COR-L47 (cell line): ENCODE measurements around the gene JAG2.

Source experiments
- DNase-seq: peaks from one replicate; lab custom pipeline; 2025; lab: John Stamatoyannopoulos, UW

The JAG2 gene

DNA sequence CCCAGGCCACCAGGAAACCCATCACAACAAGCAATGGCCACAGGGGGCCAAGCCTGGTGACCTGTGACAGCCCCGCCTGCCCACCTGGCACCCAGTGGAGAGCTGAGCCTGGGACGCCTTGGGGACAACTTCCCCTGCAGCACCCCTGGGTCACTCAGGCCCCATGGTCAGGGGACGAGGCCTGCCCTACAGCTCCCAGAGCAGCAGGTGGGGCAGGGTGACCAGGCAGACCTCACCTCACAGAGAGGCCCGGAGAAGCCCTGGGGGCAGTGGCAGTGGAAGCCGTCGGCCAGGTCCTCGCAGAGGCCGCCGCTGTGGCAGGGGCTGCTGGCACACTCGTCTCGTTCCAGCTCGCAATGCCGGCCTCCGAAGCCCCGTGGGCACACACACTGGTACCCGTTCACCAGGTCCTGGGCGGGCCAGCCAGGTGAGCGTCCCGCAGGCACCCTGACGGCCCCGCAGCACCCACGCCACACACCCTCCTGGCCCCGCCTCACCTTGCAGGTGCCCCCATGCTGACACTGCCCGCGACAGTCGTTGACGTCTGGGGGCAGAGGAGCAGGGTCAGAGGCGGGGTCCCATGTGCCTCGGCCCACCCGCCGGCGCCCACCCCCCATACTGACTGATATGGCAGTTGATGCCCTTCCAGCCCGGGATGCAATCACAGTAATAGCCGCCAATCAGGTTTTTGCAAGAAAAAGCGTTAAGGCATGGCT lies 18.1 kb downstream of the JAG2 start:
- no peak for DNase-seq

DNA sequence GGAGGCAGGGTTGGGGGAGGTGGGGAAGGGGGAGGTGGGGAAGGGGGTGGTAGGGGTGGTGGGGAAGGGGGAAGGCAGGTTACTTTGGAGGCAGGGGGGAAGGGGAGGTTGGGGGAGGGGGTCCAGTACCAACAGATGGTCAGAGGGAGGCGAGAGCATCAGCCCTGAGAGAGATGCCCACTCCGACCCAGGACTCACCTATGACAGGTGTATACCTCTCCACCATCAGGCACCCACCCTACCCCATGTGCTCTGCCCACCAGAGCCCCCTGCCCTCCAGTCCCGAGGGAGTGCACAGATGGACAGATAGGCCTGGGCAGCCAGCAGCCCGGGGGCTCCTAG lies 18.6 kb downstream of the JAG2 start:
- no peak for DNase-seq

DNA sequence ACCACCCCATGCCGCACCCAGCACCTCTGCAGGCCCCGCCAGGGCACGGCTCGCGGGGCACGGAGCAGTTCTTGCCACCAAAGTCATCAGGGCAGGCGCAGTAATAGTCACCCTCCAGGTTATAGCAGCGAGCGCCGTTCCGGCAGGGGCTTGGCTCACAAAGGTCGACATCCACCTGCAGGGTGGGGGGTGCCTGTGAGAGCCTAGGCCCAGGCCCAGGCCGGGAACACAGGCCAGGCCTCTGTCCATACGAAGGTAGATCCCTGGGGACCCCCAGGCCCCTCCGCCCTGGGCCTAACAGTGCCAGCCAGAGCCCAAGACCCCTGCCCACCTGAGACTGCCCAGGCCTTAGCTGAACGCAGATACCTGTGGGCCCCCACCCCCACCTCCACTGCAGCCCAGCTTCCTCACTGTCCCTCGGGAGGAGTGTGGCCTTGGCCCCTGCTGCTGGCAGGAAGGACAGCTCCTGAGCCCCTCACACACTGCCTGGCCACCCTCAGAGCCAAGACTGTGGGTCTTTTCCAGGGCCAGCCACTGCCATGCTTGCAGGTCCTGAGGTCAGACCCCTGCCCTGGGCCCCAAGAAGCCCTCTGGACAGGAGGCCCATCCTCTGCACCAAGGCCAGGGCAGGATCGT lies 19.3 kb downstream of the JAG2 start:
- no peak for DNase-seq

GRCh38 chr14:105148604-105149145 lies 19.9 kb downstream of the JAG2 start:
- no peak for DNase-seq

GRCh38 chr14:105147671-105148603 lies 20.6 kb downstream of the JAG2 start:
- no peak for DNase-seq

DNA sequence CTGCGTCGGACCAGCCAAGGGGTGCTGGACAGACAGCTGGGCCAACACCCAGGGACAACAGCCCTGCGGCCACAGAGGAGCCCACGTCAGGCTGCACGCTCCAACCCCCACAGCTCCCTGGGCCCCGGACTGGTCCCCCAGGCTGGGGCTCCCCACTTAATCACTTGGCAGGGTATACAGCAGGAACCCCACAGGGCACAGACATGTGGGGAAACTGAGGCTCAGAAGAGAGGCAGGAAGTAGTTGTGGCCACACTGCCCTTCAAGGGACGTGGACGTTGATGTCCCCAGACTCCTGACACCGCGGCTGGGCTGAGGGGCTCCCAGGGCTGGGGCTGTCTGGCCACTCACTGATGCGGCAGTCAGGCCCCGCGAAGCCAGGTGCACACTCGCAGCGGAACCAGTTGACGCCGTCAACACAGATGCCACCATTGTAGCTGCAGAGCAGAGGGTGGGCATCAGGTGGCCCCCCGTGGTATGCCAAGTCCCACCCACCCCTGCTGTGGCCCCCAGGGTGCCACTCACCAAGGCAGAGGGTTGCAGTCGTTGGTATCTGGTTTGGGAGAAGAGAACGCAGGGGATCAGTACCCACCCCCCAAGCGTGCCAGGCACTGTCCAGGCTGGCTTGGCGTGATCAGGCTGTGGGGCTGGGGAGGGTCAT lies 21.5 kb downstream of the JAG2 start:
- DNase-seq, result no peak

DNA sequence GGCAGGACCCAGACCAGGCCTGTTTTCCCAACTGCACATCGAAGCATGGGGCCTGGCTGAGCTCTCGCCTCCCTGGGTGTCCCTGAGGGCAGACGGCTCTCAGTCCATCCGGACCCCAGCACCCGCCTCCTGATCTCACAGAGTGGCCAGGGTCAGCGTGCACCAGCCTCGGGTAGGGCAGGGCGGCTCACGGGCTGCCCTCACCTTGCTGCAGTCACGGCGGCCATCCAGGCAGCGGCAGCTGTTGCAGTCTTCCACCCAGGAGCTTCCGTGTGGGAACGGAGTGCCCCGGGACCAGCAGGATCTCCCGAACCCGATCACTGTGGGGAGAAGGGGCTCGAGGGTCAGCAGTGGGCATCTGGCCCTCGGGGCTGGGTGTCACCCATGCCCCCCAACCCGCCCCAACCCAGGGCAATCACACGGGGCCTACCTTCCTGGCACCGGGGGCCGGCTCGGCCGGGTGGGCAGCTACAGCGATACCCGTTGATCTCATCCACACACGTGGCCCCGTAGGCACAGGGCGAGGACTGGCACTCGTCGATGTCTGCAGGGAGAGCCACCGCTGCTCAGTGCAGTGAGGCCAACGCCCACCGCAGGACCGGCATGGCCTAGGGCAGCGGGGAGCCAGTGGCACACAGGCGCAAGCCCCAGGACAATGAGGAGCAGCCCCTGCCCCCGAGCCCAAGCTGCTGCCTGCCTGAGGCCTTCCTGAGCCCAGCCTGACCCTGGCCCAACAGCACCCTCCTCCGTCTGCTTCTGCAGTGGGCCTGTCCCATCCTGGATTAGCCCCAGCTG lies 22.2 kb downstream of the JAG2 start:
- DNase-seq, result no peak

GRCh38 chr14:105145381-105146180 lies 23.0 kb downstream of the JAG2 start:
- DNase-seq, result no peak

DNA sequence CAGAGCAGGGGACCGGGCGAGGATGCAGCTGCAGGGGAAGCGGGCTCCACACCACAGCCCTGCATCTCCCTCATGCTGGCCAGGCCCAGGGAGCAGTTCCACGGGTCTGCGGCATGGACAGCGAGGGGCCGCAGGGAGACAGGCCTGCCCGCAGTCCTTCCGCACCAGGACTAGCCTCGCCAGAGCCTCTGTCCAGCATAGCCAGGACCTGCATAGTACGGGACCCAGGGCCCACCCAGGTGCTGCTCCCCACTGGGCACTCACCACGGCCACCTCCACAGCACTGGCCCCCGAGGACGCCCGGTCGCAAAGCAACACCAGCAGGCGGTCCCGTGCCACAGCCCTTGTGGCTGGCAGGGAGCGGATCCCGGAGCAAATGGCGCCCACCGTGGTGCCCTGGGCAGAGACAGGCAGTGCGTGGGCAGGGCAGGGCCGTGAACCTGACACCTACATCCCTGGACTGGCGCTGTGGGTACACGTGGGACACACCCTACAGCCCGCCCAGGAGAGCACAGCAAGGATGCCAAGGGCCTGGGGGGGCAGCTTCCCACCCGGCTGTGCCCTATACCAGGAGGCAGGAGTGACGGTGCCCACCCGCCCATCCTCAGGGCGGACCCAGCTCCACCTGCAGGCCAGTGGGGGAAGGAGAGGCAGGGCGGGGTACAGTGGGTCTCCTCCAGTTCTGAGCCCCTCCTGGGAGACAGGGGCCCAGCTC lies 23.8 kb downstream of the JAG2 start:
- DNase-seq, result no peak

DNA sequence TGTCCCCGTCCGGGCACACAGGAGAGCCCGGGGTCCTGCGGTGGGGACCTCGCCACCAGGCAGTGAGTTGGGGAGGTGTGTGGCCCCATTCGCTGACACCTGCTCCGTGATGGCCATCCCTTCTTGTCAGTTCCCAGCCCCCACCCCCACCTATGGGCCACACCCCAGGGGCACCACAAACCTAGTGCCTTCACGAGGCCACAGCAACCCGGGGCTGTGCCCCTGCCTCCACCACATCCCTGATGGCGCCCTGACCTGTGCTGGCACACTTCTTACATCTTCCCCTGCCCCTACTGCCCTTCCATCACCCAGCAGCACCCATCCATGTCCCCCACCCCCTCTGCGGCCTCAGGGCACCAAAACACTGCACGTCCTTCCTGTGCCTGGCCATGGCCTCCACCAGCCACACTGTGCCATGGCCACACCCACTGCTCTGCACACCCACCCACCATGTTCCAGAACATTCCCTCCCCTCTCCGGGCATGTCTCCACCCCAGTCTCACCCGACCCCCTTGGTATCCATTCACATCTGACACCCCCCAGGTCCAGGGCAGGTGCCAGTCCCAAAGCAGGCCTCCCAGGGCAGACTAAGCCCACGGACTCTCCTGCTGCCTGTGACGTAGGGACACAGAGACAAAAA lies 24.4 kb downstream of the JAG2 start:
- DNase-seq, result no peak

DNA sequence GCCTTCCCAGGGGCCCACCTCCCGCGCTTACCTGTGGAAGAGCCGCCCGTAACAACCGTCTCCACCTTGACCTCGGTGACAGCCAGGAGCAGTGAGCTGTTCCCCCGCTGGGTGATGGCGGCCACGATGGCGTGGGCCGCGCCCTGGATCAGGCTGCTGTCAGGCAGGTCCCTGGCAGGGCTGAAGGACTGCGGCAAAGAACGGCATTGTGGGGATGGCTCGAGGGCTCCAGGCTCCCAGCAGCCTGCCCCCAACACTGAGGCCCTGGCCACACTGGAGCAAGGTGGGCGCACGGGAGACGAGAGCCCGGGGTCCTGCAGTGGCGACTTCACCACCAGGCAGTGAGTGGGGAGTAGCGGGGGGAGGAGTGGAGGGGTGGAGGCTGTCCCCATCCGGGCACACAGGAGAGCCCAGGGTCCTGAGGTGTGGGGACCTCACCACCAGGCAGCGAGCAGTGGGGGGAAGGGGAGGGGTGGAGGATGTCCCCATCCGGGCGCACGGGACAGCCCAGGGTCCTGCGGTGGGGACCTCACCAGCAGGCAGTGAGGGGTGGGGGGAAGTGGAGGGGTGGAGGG lies 25.0 kb downstream of the JAG2 start:
- DNase-seq, result no peak

GRCh38 chr14:105142651-105143450 lies 25.7 kb downstream of the JAG2 start:
- no peak for DNase-seq

GRCh38 chr14:105141486-105142281 lies 26.9 kb downstream of the JAG2 start:
- no peak for DNase-seq

GRCh38 chr14:105141026-105141425 lies 27.6 kb downstream of the JAG2 start:
- no peak for DNase-seq

DNA sequence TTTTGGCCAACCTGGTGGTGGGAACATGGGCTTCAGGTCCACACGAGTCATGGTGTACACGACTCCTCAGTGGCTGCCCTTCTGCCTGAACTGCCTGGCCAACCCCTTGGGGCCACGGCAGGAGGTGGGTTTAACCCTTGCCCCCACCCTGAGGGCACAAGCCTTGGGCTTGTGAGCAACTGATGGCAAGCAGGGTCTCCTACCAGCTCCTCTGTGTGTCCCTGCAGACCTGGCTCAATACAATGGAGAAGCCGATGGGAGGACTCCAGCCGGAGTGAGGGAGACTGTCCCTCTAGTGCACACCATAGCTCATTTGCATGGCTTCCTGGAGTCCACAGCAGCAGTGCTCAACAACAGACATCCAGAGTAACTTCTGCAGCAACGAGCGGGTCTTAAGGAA lies 28.0 kb downstream of the JAG2 start:
- DNase-seq, result no peak

DNA sequence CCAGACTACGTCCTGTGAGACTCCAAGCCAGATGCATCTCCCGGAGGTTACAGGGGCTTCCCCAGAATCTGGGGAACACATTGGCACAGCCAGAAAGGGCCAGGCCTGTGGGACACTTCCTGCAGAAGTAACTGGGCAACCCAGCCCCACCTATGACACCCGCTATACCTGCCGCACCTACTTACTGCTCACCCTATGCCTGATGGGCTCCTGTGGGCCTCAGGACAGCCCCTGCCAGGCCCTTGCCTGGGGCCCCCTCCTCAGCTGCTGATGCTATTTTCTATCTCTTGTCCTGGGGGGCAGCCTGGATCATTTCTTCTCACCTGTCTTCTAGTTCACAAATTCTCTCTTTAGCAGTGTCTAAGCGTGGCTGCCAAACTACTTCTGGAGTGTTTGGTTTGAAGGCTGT lies 28.7 kb downstream of the JAG2 start:
- DNase-seq, result no peak

DNA sequence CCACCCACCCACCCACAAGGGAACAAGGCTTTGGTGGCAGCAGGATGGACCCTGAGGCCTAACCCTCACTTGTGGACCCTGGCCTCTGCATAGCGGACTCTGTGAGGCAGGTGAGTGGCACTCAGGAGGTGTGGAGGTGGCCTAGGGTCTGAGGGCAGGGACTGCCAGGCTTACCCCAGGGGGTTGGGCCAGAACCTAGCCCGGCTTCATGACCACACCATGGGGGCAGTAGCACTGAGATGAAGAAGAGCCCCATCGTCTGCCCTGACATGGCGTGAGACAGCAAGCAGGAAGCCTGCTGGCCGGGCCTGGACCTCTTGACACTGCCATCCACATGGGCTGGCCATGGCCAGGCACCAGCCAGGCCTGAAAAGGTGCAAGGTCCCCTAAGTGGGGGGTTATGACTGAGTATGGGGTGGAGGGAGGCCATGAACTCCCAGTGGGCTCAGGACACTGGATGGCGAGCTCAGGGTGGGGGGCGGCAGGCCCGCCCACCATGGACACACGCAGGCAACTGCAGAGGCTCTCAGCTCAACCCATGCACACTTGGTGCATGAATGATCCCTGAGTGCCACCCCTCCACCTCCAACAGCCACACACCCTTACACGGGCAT lies 29.3 kb downstream of the JAG2 start:
- DNase-seq, result no peak
